ENCODE data around the gene TNNI2.

Gene TNNI2

DNA sequence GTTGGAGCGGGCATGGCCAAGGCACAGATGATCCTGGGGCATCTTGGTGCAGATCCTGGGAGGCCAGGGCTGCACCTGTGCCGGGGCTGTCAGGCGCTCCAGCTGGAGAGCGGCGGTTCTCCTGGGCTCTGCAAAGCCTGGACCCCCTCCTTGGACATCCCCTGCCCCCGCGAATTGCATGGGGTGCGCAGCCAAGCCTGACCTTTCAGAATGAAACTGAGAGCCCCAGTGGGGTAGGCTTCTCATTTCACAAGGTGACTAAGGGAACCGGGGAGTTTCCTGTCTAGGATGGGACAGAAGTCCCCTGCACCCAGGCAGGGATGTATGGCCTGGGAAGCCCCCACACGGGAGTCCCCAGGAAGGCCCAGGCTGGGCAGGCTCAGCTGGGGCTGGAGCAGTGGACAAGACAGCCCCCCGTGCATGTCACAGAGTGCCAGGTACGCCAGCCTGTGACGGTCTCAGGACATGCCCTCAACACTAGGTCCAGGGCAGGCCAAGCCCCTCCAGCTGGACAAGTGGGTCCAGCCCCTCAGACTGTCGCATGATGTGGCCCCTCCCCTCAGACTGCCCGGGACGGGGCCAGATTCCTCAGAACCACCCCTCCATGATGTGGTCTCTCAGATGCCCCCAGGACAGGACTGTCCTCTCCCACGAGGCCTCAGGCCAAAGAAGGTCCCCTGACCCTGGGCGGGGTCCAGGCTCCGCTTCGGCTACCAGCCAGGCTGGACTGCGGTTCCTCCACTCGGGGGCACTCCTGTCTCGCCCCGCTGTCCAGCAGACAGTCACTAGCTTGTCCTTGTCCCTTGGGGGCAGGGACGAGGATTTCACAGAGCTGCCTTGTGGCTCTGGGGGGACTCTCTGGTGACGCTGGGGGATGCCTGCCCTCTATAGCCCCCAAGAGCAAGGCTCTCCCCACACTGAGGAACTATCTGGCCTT lies 16.4 kb downstream of the TNNI2 start:
- no peaks in the 10 kb centered on the region for H3K27me3 ChIP-seq (ENCODE audit: control insufficient read depth, insufficient read depth, low read length)
- H3K4me1 ChIP-seq (ENCODE audit: control insufficient read depth, insufficient read depth, low read length): no peaks in the 10 kb centered on the region
- H3K9me3 ChIP-seq (ENCODE audit: control insufficient read depth, low read length): no peaks in the 10 kb centered on the region
- no peak overlapping the region for H3K9ac ChIP-seq (ENCODE audit: low read length)
- no peak overlapping the region for H3K4me3 ChIP-seq (ENCODE audit: low read length)
- H3K36me3 ChIP-seq (ENCODE audit: control insufficient read depth, insufficient read depth, low read length): no peaks in the 10 kb centered on the region

DNA sequence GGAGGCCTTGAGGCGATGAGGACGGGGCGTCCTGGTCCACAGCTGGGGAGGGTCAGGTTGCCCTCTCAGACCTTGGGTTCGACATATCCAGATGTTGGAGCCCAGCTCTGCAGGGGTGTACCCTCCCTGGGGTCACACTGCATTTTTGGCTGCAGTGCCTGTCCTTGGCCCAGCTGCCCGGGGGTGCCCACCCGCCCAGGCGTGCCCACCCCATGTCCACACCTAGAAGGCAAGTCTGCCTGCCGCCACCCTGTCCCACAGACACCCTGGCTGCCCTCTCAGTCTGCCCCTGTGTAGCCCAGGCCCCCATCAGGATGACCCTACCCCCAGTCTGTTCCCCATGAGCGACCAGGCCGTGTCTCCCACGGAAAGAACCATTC lies 17.1 kb downstream of the TNNI2 start:
- Histone ChIP-seq H3K9ac (ENCODE audit: low read length) (no peak overlapping the region), H3K27me3 (ENCODE audit: control insufficient read depth, insufficient read depth, low read length) (no peaks in the 10 kb centered on the region), H3K4me1 (ENCODE audit: control insufficient read depth, insufficient read depth, low read length) (no peaks in the 10 kb centered on the region), H3K9me3 (ENCODE audit: control insufficient read depth, low read length) (no peaks in the 10 kb centered on the region), H3K36me3 (ENCODE audit: control insufficient read depth, insufficient read depth, low read length) (no peaks in the 10 kb centered on the region), H3K4me3 (ENCODE audit: low read length) (no peak overlapping the region)

DNA sequence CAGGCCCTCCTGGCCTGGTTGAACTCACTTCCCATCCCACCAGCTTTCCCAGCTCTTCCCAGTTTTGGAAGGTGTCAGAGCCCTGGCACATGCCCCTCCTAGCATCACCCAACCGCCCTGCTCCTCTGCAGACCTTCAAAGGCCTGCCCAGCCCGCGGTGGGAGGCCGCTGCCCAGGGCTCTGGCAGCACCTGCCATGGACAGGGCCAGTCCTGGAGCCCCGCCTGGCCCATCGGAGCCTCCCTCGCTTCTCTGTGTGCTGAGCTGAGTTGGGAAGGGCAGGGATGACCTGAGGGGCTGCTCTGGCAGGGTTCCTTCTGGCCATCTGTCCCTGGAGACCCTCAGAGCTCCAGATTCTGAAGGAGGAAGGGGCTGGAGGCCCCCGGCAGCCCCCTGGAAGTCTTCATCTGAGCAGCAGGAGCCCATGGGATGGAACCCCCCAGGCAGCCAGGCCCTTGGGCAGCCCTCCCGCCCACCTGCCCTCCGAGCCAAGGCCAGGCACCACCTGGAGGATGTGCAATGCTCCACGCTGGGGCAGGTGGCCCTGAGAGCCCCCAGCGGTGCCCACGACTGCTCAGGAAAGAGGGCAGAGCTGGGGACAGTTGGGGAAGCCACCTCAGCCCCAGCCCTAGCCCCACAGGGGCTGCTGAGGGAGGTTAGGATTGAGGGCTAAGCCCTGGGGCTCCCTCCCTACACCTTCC lies 17.7 kb downstream of the TNNI2 start:
- H3K9me3 ChIP-seq (ENCODE audit: control insufficient read depth, low read length): no peaks in the 10 kb centered on the region
- no peak overlapping the region for H3K9ac ChIP-seq (ENCODE audit: low read length)
- H3K36me3 ChIP-seq (ENCODE audit: control insufficient read depth, insufficient read depth, low read length): no peaks in the 10 kb centered on the region
- H3K27me3 ChIP-seq (ENCODE audit: control insufficient read depth, insufficient read depth, low read length): no peaks in the 10 kb centered on the region
- no peak overlapping the region for H3K4me3 ChIP-seq (ENCODE audit: low read length)
- no peaks in the 10 kb centered on the region for H3K4me1 ChIP-seq (ENCODE audit: control insufficient read depth, insufficient read depth, low read length)

DNA sequence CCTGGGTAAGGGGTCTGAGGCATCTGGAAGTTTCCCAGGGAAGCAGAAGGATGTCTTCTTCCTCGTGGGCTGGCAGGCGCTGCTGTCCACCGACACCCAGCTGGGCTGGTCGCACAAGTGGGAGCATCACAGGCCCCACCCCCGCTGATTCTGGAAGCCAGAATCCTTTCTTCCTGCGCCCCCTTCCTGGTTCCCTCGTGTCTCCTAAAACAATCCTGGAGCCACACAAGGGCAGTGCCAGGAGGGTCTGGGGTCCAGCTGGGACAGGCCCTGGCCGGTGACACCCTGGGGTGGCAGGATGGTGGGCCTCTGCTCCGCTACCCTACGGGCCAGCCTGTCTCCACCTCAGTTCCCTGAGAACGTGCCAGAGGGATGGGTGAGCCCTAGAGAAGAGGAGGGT lies 18.3 kb downstream of the TNNI2 start:
- Histone ChIP-seq H3K36me3 (ENCODE audit: control insufficient read depth, insufficient read depth, low read length) (no peaks in the 10 kb centered on the region), H3K9me3 (ENCODE audit: control insufficient read depth, low read length) (no peaks in the 10 kb centered on the region), H3K27me3 (ENCODE audit: control insufficient read depth, insufficient read depth, low read length) (no peaks in the 10 kb centered on the region), H3K9ac (ENCODE audit: low read length) (no peak overlapping the region), H3K4me3 (ENCODE audit: low read length) (no peak overlapping the region), H3K4me1 (ENCODE audit: control insufficient read depth, insufficient read depth, low read length) (no peaks in the 10 kb centered on the region)

DNA sequence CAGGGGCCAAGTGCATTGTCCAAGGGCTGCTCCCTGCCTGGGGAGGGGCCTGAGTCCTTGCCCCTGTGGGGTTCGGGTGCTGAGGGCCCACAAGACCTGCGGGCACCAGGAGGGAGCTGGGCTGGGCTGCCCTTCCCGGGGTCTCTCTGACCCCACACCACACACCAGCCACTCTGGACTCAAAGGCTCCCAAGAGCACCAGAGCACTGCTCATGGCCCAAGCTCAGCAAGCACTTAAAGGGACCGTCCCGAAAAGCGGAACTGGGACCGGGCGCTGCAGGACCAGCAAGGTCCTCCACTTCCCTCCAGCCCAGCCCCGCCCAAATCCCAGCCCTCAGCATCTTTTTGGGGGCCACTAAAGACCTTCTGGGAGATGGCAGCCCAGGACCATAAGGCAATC lies 19.4 kb downstream of the TNNI2 start:
- Histone ChIP-seq H3K9ac (ENCODE audit: low read length) (no peak overlapping the region), H3K27me3 (ENCODE audit: control insufficient read depth, insufficient read depth, low read length) (no peaks in the 10 kb centered on the region), H3K4me1 (ENCODE audit: control insufficient read depth, insufficient read depth, low read length) (peaks cover 5% of the 10 kb centered on the region), H3K36me3 (ENCODE audit: control insufficient read depth, insufficient read depth, low read length) (no peaks in the 10 kb centered on the region), H3K4me3 (ENCODE audit: low read length) (no peak overlapping the region), H3K9me3 (ENCODE audit: control insufficient read depth, low read length) (no peaks in the 10 kb centered on the region)

DNA sequence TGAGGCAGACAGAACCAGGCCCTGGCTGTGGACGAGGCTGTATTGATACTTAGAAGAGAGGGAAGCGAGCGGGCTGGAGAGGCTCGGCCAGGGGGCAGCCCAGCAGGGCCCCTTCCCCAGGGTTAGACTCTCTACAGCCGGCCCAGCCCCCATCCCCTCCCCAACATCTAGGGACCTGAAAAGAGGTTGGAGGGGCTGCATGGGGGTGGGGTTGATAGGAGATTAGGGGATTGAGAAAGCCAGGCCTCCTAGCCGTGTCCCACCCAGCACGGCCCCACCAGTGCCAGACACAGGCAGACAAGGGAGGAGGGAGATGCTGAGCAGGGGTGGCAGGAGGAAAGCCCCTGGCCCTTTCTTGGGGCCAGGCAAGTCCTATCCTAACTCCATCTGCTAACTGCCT lies 19.8 kb downstream of the TNNI2 start:
- no peak overlapping the region for H3K4me3 ChIP-seq (ENCODE audit: low read length)
- no peaks in the 10 kb centered on the region for H3K27me3 ChIP-seq (ENCODE audit: control insufficient read depth, insufficient read depth, low read length)
- H3K36me3 ChIP-seq (ENCODE audit: control insufficient read depth, insufficient read depth, low read length): no peaks in the 10 kb centered on the region
- no peak overlapping the region for H3K9ac ChIP-seq (ENCODE audit: low read length)
- H3K9me3 ChIP-seq (ENCODE audit: control insufficient read depth, low read length): no peaks in the 10 kb centered on the region
- peaks cover 9% of the 10 kb centered on the region for H3K4me1 ChIP-seq (ENCODE audit: control insufficient read depth, insufficient read depth, low read length)

DNA sequence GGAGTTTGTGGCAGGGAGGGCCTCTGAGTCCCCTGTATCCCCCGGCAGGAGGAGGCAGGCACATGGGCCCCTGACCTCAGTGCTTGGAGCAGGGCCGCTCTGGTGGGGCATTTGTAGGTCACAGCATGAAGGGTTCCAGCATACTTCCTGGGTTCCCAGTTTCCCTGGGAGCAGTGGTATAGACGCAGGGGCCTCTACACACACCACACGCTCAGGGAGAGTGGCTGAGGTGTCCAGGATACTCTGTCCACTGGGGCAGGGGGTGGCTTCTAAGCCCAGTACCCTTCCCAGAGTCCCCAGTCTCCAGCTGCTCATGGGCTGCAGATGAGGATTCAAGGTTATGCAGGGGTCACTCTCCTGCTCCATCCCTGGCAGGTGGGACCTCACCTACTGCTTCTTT lies 20.2 kb downstream of the TNNI2 start:
- Histone ChIP-seq H3K9ac (ENCODE audit: low read length) (no peak overlapping the region), H3K4me1 (ENCODE audit: control insufficient read depth, insufficient read depth, low read length) (peaks cover 13% of the 10 kb centered on the region), H3K27me3 (ENCODE audit: control insufficient read depth, insufficient read depth, low read length) (no peaks in the 10 kb centered on the region), H3K36me3 (ENCODE audit: control insufficient read depth, insufficient read depth, low read length) (no peaks in the 10 kb centered on the region), H3K9me3 (ENCODE audit: control insufficient read depth, low read length) (no peaks in the 10 kb centered on the region), H3K4me3 (ENCODE audit: low read length) (no peak overlapping the region)

DNA sequence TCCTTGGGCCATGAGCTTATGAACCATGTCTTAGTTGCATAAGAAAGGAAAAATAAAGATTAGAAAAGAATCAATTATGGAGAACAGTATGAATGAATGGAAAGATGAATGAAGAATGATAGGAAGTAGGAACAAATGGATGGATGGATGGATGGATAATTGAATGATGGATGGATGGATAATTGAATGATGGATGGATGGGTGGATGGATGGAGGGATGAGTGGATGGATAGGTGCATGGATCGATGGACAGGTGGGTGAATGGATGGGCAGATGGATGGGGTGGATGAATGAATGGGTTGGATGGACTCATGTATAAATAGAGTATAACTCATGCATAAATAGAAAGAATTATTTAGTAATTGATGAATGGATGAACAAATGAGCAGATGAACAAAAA lies 21.3 kb downstream of the TNNI2 start:
- no peaks in the 10 kb centered on the region for H3K36me3 ChIP-seq (ENCODE audit: control insufficient read depth, insufficient read depth, low read length)
- H3K9me3 ChIP-seq (ENCODE audit: control insufficient read depth, low read length): no peaks in the 10 kb centered on the region
- H3K9ac ChIP-seq (ENCODE audit: low read length): no peak overlapping the region
- H3K4me1 ChIP-seq (ENCODE audit: control insufficient read depth, insufficient read depth, low read length): peaks cover 14% of the 10 kb centered on the region
- no peaks in the 10 kb centered on the region for H3K27me3 ChIP-seq (ENCODE audit: control insufficient read depth, insufficient read depth, low read length)
- no peak overlapping the region for H3K4me3 ChIP-seq (ENCODE audit: low read length)

DNA sequence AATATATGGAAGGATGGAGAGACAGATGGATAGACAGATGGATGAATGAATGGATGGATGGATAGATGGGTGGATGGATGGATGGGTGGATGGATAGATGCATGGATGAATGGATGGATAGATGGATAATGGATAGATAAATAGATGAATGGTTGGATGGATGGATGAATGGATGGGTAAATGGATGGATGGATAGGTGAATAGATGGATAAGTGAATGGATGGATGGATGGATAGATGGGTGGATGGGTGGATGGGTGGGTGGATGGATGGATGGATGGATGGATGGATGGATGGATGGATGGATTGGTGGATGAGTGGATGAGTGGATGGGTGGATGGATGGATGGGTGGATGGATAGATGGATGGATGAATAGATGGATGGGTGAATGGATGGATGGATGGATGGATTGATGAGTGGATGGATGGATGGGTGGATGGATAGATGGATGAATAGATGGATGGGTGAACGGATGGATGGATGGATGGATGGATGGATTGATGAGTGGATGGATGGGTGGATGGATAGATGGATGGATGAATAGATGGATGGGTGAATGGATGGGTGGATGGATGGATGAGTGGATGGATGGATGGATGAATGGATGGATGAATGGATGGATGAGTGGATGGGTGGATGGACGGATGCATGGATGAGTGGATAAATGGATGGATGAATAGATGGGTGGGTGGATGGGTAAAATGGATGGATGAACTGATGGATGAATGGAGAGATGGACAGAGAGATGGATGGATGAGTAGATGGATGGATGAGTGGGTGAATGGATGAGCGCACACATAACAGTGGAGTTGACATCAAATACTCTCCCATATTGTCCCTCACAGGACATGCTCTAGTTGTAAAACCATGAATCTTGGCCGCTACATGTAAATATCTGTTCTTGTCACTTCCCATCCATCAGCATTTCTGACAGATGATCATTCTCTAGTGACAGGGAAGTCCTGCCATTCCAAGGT lies 22.9 kb downstream of the TNNI2 start:
- H3K4me1 ChIP-seq (ENCODE audit: control insufficient read depth, insufficient read depth, low read length): peaks cover 14% of the 10 kb centered on the region
- no peaks in the 10 kb centered on the region for H3K36me3 ChIP-seq (ENCODE audit: control insufficient read depth, insufficient read depth, low read length)
- H3K27me3 ChIP-seq (ENCODE audit: control insufficient read depth, insufficient read depth, low read length): no peaks in the 10 kb centered on the region
- H3K9ac ChIP-seq (ENCODE audit: low read length): no peak overlapping the region
- H3K9me3 ChIP-seq (ENCODE audit: control insufficient read depth, low read length): no peaks in the 10 kb centered on the region
- H3K4me3 ChIP-seq (ENCODE audit: low read length): no peak overlapping the region

DNA sequence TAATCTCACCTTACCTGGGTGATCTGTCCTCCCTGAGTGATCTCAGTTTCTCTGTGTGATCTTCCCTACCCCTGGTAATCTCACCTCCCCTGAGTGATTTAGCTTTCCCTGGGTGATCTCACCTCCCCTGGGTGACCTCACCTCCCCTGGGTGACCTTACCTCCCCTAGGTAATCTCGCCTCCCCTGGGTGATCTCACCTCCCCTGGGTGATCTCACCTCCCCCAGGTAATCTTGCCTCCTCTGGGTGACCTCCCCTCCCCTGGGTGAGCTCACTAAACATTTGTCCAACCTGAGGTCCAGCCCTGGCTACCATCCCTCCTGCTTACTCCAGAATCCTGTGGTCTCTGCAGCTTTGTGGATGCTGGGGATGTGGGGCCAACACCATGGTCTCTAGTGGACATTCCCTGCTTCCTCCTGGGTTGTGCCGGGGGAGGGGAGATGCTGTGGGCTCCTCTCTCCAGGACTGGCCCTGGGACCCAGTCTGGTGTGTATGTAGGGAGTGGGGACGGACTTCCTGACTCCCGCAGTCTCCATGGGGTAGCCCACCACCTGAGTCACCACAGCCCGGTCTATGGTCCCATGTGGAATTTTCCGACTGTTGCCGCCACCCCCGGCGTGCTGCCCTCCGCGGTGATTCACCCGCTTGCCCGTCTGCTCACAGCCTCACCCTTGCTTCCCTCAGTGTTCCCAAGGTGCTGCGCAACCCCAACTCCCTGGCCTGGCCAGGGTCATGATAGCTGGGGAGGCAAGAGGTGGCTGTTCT lies 24.0 kb downstream of the TNNI2 start:
- Histone ChIP-seq H3K4me1 (ENCODE audit: control insufficient read depth, insufficient read depth, low read length) (peaks cover 14% of the 10 kb centered on the region), H3K36me3 (ENCODE audit: control insufficient read depth, insufficient read depth, low read length) (no peaks in the 10 kb centered on the region), H3K9me3 (ENCODE audit: control insufficient read depth, low read length) (no peaks in the 10 kb centered on the region), H3K4me3 (ENCODE audit: low read length) (no peak overlapping the region), H3K9ac (ENCODE audit: low read length) (peak overlapping the region; percentile 37), H3K27me3 (ENCODE audit: control insufficient read depth, insufficient read depth, low read length) (no peaks in the 10 kb centered on the region)
